GM06990 (cell line): ENCODE data around the gene BRAT1.

Source experiments
- DNase-seq: peaks from one replicate; pipeline ENCODE4 v3.0.0-alpha.2; 2011; ENCODE audit not compliant: insufficient read length; ENCODE audit errors: extremely low read depth
- H3K27me3 ChIP-seq: replicated peaks from 2 replicates; pipeline ENCODE4 v1.6.0; 2011; ENCODE audit warnings: low read length; ENCODE audit not compliant: control insufficient read depth, insufficient read depth
- H3K36me3 ChIP-seq: 2 replicates; pipeline ENCODE4 v1.5.1; 2011; ENCODE audit warnings: low read length; ENCODE audit not compliant: control insufficient read depth, insufficient read depth
- H3K4me3 ChIP-seq: replicated peaks from 2 replicates; pipeline ENCODE4 v1.5.1; 2011; ENCODE audit warnings: low read depth, mild to moderate bottlenecking, control low read depth, low read length
- TF ChIP-seq, protein P1 (sequence below): IDR thresholded peaks from 2 replicates; pipeline ENCODE4 v1.5.1; 2011; ENCODE audit warnings: low read length, control low read depth, mild to moderate bottlenecking, inconsistent platforms; ENCODE audit not compliant: insufficient read depth, poor library complexity, severe bottlenecking

BRAT1 gene

DNA sequence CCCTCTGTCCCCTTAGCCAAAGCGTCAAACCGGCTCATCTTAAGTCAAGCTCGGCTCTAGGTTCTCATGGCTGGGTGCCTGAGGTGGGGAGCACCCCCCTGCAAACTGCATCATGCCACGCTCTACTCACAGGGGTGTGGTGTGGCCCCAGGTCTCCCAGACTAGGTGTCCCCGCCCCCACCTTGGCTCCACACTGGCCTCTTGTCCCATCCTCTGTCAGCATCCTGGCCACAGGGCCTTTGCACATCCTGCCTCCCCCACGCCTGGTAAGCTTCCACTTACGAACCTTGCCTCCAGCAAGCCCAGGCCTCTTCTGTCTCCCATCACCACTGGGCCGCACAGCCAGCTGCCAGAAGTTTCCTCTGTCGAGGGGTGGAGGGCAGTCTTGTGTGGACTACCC, 58.9 kb downstream of the BRAT1 start:
- Histone ChIP-seq H3K27me3 (no peaks in the 10 kb centered on the region; the same call in 1 of the 2 replicates), H3K36me3 (no peaks in the 10 kb centered on the region), H3K4me3 (no peak overlapping the region)
- TF ChIP-seq, protein P1, sequence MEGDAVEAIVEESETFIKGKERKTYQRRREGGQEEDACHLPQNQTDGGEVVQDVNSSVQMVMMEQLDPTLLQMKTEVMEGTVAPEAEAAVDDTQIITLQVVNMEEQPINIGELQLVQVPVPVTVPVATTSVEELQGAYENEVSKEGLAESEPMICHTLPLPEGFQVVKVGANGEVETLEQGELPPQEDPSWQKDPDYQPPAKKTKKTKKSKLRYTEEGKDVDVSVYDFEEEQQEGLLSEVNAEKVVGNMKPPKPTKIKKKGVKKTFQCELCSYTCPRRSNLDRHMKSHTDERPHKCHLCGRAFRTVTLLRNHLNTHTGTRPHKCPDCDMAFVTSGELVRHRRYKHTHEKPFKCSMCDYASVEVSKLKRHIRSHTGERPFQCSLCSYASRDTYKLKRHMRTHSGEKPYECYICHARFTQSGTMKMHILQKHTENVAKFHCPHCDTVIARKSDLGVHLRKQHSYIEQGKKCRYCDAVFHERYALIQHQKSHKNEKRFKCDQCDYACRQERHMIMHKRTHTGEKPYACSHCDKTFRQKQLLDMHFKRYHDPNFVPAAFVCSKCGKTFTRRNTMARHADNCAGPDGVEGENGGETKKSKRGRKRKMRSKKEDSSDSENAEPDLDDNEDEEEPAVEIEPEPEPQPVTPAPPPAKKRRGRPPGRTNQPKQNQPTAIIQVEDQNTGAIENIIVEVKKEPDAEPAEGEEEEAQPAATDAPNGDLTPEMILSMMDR, result no peak
- no peak for DNase-seq

DNA sequence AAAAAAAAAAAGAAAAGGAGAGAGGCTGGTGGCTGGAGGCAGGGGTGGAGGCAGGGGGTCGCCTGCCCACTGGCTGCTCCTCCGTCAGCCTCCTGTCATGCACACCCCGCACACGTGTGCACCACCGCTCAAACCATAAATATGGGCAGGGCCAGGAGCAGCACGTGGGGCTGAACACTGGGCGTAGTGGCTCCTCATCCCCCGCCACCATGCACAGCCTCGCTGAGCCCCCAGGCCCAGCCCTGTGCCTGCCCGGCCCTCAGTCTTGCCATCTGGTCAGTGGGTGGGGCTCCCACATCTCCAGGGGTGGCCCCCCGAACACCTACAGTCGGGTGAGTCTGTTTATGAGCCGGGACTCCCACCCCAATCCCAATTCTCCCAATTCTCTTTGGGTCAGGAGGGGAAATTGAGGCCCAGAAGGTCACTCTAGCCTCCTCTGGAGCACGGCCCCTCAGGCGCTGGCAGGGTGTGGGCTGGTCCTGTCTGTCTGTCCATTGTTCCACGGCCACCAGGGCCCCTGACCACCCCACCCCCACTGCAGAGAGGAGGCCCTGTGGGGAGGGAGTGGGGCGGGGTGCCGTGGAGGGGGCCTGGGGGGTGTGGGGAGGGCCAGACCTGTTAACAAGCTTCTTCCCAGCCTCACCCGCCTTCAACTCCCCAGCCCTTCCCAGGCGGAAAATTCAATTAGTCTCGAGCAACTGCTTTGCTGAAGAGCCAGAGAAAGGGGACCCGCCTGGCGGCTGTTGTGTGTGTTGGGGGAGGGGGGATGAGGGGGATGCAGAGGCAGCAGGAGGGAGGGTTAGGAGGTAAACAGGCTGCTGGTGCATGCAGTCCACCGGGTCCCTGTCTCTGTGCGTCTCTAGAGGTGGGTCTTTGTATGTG, 59.7 kb downstream of the BRAT1 start:
- DNase-seq, result no peak
- H3K4me3 ChIP-seq, result no peak overlapping the region
- H3K27me3 ChIP-seq, result no peaks in the 10 kb centered on the region; the same call in 1 of the 2 replicates
- no peaks in the 10 kb centered on the region for H3K36me3 ChIP-seq
- TF ChIP-seq, protein P1, result no peak

DNA sequence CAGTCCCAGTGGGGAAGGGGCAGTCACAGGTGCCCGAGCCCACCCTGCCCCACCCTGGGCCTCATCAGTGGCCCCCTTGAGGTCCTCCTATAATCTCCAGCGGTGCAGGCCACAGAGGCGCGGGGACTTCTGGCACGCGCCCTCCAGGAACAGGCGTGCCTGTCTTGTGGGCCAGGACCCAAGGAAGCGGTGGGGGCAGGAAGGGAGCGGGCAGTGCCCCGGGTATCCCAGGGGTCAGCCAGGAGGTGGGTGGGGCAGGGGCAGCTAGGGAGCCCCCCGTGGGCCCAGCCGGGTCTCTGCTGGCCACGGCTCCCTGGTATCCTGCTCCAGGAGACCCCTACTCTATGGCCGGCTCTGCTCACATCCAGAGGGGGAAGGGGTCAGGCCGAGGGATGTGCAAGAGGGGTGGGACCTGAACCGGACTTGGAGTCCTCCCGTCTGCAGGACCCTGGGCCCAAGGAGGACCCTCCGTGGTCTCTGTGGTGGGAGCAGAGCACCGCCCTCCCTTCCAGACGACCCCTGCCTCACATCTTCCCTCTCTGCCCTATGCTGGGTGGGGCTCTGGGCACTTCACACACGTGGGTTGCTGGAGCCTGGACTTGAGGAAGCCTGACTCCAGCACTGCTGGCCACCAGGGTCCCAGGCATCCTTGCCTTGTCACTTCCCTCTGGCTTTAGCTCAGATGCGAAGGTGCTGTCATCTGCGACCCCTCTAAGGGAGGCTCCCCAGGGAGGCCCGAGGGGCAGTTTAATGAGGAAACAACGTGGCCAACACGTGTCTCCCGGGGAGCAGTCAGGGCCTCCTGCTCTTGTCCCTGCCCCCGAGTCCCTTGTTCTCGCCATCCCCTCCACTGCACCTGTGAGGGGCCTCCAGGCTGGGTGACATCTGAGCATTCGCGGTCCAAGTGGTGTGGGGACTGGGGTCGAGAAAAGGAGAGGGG, 60.9 kb downstream of the BRAT1 start:
- no peaks in the 10 kb centered on the region; the same call in 1 of the 2 replicates for H3K27me3 ChIP-seq
- no peak overlapping the region for H3K4me3 ChIP-seq
- TF ChIP-seq, protein P1, result no peak
- no peak for DNase-seq
- H3K36me3 ChIP-seq, result no peaks in the 10 kb centered on the region

DNA sequence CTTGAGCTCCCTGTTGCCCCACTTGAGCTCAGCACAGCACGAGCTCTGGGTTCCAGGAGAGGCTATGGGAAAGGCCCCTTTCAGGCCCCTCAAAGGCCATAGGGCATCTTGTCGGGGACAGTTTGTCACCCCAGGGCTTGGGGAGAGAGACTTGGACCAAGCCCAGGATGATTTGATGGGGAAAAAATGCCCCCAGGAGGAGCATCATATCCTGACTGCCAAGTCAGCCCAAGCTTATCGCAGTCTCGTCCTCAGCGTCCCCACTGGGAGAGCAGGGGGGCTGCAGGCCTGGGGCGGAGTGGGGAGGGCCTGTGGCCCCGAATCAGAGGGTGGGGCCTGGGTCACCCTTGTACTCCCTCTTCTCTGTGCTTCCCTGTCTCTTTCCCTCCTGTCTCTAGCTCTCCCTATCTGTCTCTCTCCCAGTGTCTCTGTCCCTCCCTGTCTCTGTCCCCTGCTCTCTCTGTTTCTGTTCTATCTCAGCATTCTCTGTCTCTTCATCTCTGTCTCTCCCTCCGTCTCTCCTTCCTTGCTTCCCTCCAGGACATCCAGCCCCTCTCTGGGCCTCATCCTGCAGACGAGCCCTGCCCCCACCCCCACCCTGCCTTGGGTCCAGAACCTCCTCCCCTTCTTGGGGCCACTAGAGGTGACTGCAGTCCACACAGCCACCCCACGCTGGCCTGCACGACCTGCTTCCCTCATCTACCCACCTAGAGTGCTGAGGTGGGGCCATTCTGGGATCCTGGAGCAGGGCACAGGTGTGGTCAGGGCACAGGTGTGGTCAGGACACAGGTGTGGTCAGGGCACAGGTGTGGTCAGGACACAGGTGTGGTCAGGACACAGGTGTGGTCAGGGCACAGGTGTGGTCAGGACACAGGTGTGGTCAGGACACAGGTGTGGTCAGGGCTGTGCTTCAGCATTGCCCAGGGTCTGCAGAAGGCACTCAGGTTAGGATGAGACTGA, 61.8 kb downstream of the BRAT1 start:
- Histone ChIP-seq H3K27me3 (no peaks in the 10 kb centered on the region; the same call in 1 of the 2 replicates), H3K36me3 (no peaks in the 10 kb centered on the region), H3K4me3 (no peak overlapping the region)
- TF ChIP-seq, protein P1, result no peak
- DNase-seq, result no peak

DNA sequence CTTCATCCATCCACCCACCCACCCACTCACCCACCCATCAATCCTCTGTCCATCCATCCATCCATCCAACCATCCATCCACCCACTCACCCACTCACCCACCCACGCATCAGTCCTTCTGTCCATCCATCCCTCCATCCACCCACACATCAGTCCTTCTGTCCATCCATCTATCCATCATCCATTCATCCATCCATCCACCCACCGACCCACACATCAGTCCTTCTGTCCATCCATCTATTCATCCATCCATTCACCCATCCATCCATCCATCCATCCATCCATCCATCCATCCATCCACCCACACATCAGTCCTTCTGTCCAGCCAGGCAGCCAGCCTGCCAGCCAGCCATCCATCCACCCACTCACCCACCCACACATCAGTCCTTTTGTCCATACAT, 63.3 kb downstream of the BRAT1 start:
- no peaks in the 10 kb centered on the region for H3K36me3 ChIP-seq
- H3K4me3 ChIP-seq, result no peak overlapping the region
- TF ChIP-seq, protein P1, result no peak
- DNase-seq, result no peak
- H3K27me3 ChIP-seq, result no peaks in the 10 kb centered on the region
